HepG2 (cell line): ENCODE data around the gene TMEM198. TPM values are rescaled to one million over a fixed set of nuclear protein-coding genes. Genes with fewer than 3 reads are reported as not detected.

Source experiments
- CREM ChIP-seq, 2 experiments: sonication (generic) in 1 of 2; formaldehyde crosslinking in 1 of 2; IDR thresholded peaks; 2 replicates each; pipeline versions ENCODE4 v1.4.0 to v1.6.1; 2016 to 2020; ENCODE audit warnings: antibody characterized with exemption in 1 of 2, mild to moderate bottlenecking in 1 of 2, missing genetic modification reagents in 1 of 2
- KMT2A ChIP-seq: sonication (generic); formaldehyde crosslinking; IDR thresholded peaks from 2 replicates; pipeline ENCODE4 v1.4.0; 2020; ENCODE audit warnings: missing genetic modification reagents
- NONO ChIP-seq, 2 experiments: fragments of 450-650 bp in 1 of 2; sonication (generic) in 1 of 2; formaldehyde crosslinking in 1 of 2; IDR thresholded peaks in 1 of 2; conservative IDR thresholded peaks in 1 of 2; 2 replicates each; pipeline versions ENCODE4 v1.6.1 to v1.8.0; 2017 to 2022; ENCODE audit warnings: mild to moderate bottlenecking in 1 of 2, missing genetic modification reagents in 1 of 2, moderate library complexity in 1 of 2
- PRMT3 ChIP-seq: sonication (generic); formaldehyde crosslinking; IDR thresholded peaks from 2 replicates; pipeline ENCODE4 v1.8.1; 2022; ENCODE audit warnings: low read depth, mild to moderate bottlenecking, moderate library complexity, missing genetic modification reagents, borderline replicate concordance
- SRSF1 ChIP-seq: fragments of 200-400 bp; formaldehyde crosslinking; optimal IDR thresholded peaks from 2 replicates; pipeline ENCODE3; 2017; ENCODE audit warnings: mild to moderate bottlenecking, low read depth, low read length, moderate library complexity
- SRSF4 ChIP-seq: fragments of 200-400 bp; formaldehyde crosslinking; IDR thresholded peaks from one replicate; pipeline ENCODE4 v1.6.1; 2018; ENCODE audit warnings: mild to moderate bottlenecking, low read depth, low read length, moderate library complexity; ENCODE audit not compliant: poor library complexity, severe bottlenecking
- TBL1XR1 ChIP-seq: fragments of 150-350 bp; IDR thresholded peaks from 2 replicates; pipeline ENCODE4 v1.6.1; 2014; ENCODE audit warnings: borderline replicate concordance, low read length; ENCODE audit not compliant: partially characterized antibody
- TFAP4 ChIP-seq: sonication (generic); IDR thresholded peaks from 2 replicates; pipeline ENCODE4 v1.6.1; 2016; ENCODE audit warnings: low read depth, borderline replicate concordance
- YEATS2 ChIP-seq: sonication (generic); formaldehyde crosslinking; IDR thresholded peaks from 2 replicates; pipeline ENCODE4 v1.4.0; 2020; ENCODE audit warnings: missing genetic modification reagents, borderline replicate concordance
- ZC3H4 ChIP-seq: sonication (generic); formaldehyde crosslinking; IDR thresholded peaks from 2 replicates; pipeline ENCODE4 v1.4.0; 2020; ENCODE audit warnings: missing genetic modification reagents, borderline replicate concordance
- ZFP36 ChIP-seq: fragments of 150-350 bp; IDR thresholded peaks from 2 replicates; pipeline ENCODE4 v1.6.1; 2018; ENCODE audit warnings: borderline replicate concordance, low read length, low read depth; ENCODE audit not compliant: partially characterized antibody
- ZNF205 ChIP-seq: IDR thresholded peaks from 2 replicates; pipeline ENCODE4 v1.6.1; 2018; ENCODE audit warnings: missing biosample characterization, missing genetic modification reagents
- ZNF333 ChIP-seq: sonication (generic); formaldehyde crosslinking; IDR thresholded peaks from 2 replicates; pipeline ENCODE4 v1.4.0; 2020; ENCODE audit warnings: mild to moderate bottlenecking, missing genetic modification reagents, borderline replicate concordance
- ZNF576 ChIP-seq: sonication (generic); formaldehyde crosslinking; IDR thresholded peaks from 2 replicates; pipeline ENCODE4 v1.4.0; 2020; ENCODE audit warnings: mild to moderate bottlenecking, missing genetic modification reagents
- ZUFSP ChIP-seq: sonication (generic); formaldehyde crosslinking; IDR thresholded peaks from 2 replicates; pipeline ENCODE4 v1.9.0; 2021; ENCODE audit warnings: missing genetic modification reagents, mild to moderate bottlenecking, borderline replicate concordance
- polyA plus RNA-seq, 8 experiments: library from polyadenylated mRNA; depleted of rRNA in 3 of 8; stranded (reverse) in 7 of 8; unstranded in 1 of 8; fragments of >200 nt; fragmentation: Illumina TruSeq in 4 of 8; extraction: Trizol in 4 of 8; gene quantifications; 2 replicates each; pipeline versions ENCODE4 v1.2.1 to v1.2.3, GENCODE V29; 2011 to 2016; ENCODE audit warnings: low read depth in 4 of 8, missing spikeins in 1 of 8, mixed read lengths in 1 of 8; ENCODE audit not compliant: insufficient read depth in 1 of 8
- total RNA-seq, 5 experiments: library from RNA; depleted of rRNA; stranded (reverse); fragments of >200 nt; fragmentation: Illumina TruSeq; extraction: Trizol; gene quantifications; 2 replicates each; pipeline ENCODE4 v1.2.3, GENCODE V29; 2016; ENCODE audit warnings: low read depth in 1 of 5
- TF ChIP-seq, protein P1 (sequence below): sonication (generic); formaldehyde crosslinking; IDR thresholded peaks from 2 replicates; pipeline ENCODE4 v1.4.0; 2020; ENCODE audit warnings: missing genetic modification reagents, borderline replicate concordance
- TF ChIP-seq, protein P2 (sequence below): sonication (generic); formaldehyde crosslinking; IDR thresholded peaks from 2 replicates; pipeline ENCODE4 v1.5.1; 2020; ENCODE audit warnings: mild to moderate bottlenecking, missing genetic modification reagents, borderline replicate concordance

The TMEM198 gene
- total and polyA plus RNA-seq, 2 of the 13 experiments (the other 11 are each of a cell fraction or from before 2014, with no cell fraction given): 17.3 to 23.5 TPM

GRCh38 chr2:219597552-219598307 is 53.9 kb downstream of the TMEM198 start, which contains the start of gene STK11IP (continued):
- TF ChIP-seq PRMT3 (no peak; the same call in 1 of the 2 replicates), ZNF333 (CRISPR knock-in tag) (0 out of 2 replicates have a peak, but pooled peaks have one; percentile 49), ZUFSP (CRISPR knock-in tag) (no peak), SRSF4 (no peak), SRSF1 (peak; percentile 85), NONO (IDR thresholded peaks at IDR 0.05) (no peak), NONO (CRISPR knock-in tag; conservative IDR thresholded peaks at IDR 0.05) (peak; percentile 94), KMT2A (CRISPR knock-in tag) (peak; percentile 84), ZNF205 (CRISPR knock-in tag) (peak; percentile 35; the same call in 1 of the 2 replicates), CREM (IDR thresholded peaks at IDR 0.05) (peak; percentile 95), CREM (CRISPR knock-in tag; IDR thresholded peaks at IDR 0.05) (no peak), ZNF576 (CRISPR knock-in tag) (no peak), TFAP4 (peak; percentile 37), ZC3H4 (CRISPR knock-in tag) (no peak), YEATS2 (CRISPR knock-in tag) (peak; percentile 89), ZFP36 (no peak), TBL1XR1 (peak; percentile 54)
- TF ChIP-seq, protein P1, sequence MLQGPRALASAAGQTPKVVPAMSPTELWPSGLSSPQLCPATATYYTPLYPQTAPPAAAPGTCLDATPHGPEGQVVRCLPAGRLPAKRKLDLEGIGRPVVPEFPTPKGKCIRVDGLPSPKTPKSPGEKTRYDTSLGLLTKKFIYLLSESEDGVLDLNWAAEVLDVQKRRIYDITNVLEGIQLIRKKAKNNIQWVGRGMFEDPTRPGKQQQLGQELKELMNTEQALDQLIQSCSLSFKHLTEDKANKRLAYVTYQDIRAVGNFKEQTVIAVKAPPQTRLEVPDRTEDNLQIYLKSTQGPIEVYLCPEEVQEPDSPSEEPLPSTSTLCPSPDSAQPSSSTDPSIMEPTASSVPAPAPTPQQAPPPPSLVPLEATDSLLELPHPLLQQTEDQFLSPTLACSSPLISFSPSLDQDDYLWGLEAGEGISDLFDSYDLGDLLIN (CRISPR knock-in tag): no peak
- TF ChIP-seq, protein P2, sequence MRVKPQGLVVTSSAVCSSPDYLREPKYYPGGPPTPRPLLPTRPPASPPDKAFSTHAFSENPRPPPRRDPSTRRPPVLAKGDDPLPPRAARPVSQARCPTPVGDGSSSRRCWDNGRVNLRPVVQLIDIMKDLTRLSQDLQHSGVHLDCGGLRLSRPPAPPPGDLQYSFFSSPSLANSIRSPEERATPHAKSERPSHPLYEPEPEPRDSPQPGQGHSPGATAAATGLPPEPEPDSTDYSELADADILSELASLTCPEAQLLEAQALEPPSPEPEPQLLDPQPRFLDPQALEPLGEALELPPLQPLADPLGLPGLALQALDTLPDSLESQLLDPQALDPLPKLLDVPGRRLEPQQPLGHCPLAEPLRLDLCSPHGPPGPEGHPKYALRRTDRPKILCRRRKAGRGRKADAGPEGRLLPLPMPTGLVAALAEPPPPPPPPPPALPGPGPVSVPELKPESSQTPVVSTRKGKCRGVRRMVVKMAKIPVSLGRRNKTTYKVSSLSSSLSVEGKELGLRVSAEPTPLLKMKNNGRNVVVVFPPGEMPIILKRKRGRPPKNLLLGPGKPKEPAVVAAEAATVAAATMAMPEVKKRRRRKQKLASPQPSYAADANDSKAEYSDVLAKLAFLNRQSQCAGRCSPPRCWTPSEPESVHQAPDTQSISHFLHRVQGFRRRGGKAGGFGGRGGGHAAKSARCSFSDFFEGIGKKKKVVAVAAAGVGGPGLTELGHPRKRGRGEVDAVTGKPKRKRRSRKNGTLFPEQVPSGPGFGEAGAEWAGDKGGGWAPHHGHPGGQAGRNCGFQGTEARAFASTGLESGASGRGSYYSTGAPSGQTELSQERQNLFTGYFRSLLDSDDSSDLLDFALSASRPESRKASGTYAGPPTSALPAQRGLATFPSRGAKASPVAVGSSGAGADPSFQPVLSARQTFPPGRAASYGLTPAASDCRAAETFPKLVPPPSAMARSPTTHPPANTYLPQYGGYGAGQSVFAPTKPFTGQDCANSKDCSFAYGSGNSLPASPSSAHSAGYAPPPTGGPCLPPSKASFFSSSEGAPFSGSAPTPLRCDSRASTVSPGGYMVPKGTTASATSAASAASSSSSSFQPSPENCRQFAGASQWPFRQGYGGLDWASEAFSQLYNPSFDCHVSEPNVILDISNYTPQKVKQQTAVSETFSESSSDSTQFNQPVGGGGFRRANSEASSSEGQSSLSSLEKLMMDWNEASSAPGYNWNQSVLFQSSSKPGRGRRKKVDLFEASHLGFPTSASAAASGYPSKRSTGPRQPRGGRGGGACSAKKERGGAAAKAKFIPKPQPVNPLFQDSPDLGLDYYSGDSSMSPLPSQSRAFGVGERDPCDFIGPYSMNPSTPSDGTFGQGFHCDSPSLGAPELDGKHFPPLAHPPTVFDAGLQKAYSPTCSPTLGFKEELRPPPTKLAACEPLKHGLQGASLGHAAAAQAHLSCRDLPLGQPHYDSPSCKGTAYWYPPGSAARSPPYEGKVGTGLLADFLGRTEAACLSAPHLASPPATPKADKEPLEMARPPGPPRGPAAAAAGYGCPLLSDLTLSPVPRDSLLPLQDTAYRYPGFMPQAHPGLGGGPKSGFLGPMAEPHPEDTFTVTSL (CRISPR knock-in tag): peak; percentile 58; the same call in 1 of the 2 replicates
